Measurements from ENCODE around the gene MTRR. TPM values are rescaled to one million over a fixed set of nuclear protein-coding genes. Genes with fewer than 3 reads are reported as not detected.

The MTRR gene
- total and polyA plus RNA-seq, 2 of the 8 experiments (the other 6 are each of a cell fraction or from before 2014, with no cell fraction given) = 36.4 to 53.8 TPM

- TF ChIP-seq CHD7 (IDR thresholded peaks at IDR 0.05; ENCODE audit: insufficient replicate concordance, low read length) = no peak
- TF ChIP-seq BCL11A (IDR thresholded peaks at IDR 0.05; ENCODE audit: low read depth in 2 of 2, low read length in 2 of 2) = no peak
- no peak for TF ChIP-seq SRF (IDR thresholded peaks at IDR 0.05; ENCODE audit: low read depth, low read length)
- TF ChIP-seq KDM1A (IDR thresholded peaks at IDR 0.05; ENCODE audit: borderline replicate concordance, low read length) = no peak
- TF ChIP-seq FOSL1 (IDR thresholded peaks at IDR 0.05; ENCODE audit: insufficient read depth, low read depth, low read length) = no peak
- no peak for TF ChIP-seq NANOG (IDR thresholded peaks at IDR 0.05; ENCODE audit: insufficient read depth, low read depth, low read length, poor library complexity, severe bottlenecking)
- TF ChIP-seq ATF2 (IDR thresholded peaks at IDR 0.05; ENCODE audit: low read length) = no peak
- no peak for TF ChIP-seq TAF7 (optimal IDR thresholded peaks at IDR 0.05; ENCODE audit: borderline replicate concordance, low read depth, low read length)
- TF ChIP-seq CBX5 (IDR thresholded peaks at IDR 0.05; ENCODE audit: low read depth, low read length) = no peak
Measured at GRCh38 chr5:7852542-7852941, 16.4 kb upstream of the MTRR start (continued).

Measured in H1 (cell line).